ES-I3 (cell line): ENCODE measurements around the gene TEX14.
A peak's percentile ranks its signal among the peaks of the same experiment; 100 is the strongest.

ENCODE experiments used
- H3K36me3 ChIP-seq: 2 replicates; pipeline ENCODE4 v1.6.1; 2013; ENCODE audit warnings: mild to moderate bottlenecking, low read length, control low read depth, moderate library complexity; ENCODE audit not compliant: insufficient read depth
- H3K4me1 ChIP-seq: 2 replicates; pipeline ENCODE4 v1.6.1; 2013; ENCODE audit warnings: mild to moderate bottlenecking, control low read depth, low read length; ENCODE audit not compliant: insufficient read depth
- H3K9ac ChIP-seq: 2 replicates; pipeline ENCODE4 v1.6.1; 2013; ENCODE audit warnings: low read depth, mild to moderate bottlenecking, low read length, moderate library complexity
- H3K9me3 ChIP-seq: 2 replicates; pipeline ENCODE4 v1.6.1; 2013; ENCODE audit warnings: mild to moderate bottlenecking, low read length, moderate library complexity; ENCODE audit not compliant: control insufficient read depth, insufficient read depth

TEX14 gene

DNA sequence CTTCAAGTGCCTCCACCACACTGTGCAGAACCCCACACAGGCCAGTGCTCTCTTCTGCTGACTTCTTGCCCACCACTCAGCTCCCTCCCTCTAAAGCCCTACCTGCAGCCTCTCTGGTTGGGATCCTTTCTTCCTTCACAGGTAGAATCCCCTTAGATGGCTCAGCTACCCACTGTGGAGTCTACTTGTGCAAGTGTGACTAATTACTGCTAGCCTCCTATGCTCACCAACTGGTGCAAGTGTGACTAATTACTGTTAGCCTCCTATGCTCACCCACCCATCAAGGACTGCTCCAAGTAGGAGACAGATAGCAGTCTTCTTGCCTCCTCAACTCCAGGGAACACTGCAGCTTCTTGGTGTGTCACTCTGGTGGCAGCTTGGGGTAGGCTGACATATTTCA, 43.6 kb downstream of the TEX14 start:
- H3K4me1 ChIP-seq: peaks cover 2% of the 10 kb centered on the region; the same call in 1 of the 2 replicates
- H3K9me3 ChIP-seq: no peaks in the 10 kb centered on the region
- H3K36me3 ChIP-seq: no peaks in the 10 kb centered on the region
- no peak overlapping the region for H3K9ac ChIP-seq

DNA sequence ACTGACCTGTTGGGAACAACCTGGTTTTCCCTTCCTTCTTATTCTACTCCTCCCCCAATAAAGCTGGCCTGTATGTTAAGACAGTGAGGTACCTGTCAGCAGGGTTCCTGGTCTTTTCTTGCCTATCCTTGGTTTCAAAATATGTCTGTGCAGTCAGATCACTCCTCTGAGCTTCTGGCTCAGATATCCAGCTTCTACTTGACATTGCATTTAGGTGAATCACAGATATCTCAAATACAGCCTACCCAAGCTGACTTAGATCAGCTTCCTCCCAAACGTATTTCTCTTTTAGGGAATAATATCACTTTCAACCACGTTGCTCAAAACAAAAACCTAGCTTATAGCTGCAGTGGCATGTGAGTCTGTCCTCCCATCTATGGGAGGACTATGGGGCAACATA, 48.7 kb downstream of the TEX14 start:
- Histone ChIP-seq H3K9ac (no peak overlapping the region), H3K4me1 (peaks cover 11% of the 10 kb centered on the region; the same call in 1 of the 2 replicates), H3K9me3 (no peaks in the 10 kb centered on the region), H3K36me3 (no peaks in the 10 kb centered on the region)

DNA sequence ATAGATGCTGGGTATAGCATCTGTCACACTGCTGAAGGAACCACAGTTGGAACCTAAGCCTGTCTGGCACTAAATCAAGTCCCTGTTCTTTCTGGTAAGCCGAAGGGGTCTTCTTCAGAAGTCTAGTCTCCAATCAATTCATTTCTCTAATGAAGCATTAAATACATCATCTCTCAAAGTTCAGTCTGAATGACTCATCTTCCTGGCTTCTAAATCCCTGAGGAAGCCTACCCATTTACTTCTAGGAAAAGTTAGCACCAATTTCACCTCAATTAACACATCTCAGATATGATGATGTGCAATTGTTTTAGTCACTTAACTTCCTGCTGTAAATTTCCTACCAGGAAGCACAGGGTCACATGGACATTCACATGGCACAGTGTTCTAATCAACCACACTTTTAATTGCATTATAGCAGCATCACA, 49.9 kb downstream of the TEX14 start:
- no peaks in the 10 kb centered on the region for H3K9me3 ChIP-seq
- no peaks in the 10 kb centered on the region for H3K36me3 ChIP-seq
- H3K9ac ChIP-seq: no peak overlapping the region
- peaks cover 15% of the 10 kb centered on the region; the same call in 1 of the 2 replicates for H3K4me1 ChIP-seq

DNA sequence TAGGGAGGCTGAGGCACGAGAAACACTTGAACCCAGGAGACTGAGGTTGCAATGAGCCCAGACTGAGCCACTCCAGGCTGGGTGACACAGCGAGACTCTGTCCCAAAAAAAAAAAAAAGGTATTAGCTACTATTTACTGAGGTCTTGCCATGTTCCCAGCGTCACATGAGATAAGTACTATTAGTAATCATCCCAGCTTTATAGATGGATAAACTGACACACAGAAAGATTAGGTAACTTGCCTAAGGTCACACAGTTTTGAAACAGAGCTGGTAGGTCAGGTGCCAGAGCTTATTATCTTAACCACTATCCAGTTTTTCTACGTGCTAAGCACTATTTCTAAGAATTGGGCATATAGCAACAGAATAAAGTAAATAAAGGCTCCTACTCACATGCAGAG, 51.6 kb downstream of the TEX14 start:
- no peaks in the 10 kb centered on the region for H3K36me3 ChIP-seq
- no peak overlapping the region for H3K9ac ChIP-seq
- H3K4me1 ChIP-seq: peaks cover 15% of the 10 kb centered on the region; the same call in 1 of the 2 replicates
- H3K9me3 ChIP-seq: no peaks in the 10 kb centered on the region

DNA sequence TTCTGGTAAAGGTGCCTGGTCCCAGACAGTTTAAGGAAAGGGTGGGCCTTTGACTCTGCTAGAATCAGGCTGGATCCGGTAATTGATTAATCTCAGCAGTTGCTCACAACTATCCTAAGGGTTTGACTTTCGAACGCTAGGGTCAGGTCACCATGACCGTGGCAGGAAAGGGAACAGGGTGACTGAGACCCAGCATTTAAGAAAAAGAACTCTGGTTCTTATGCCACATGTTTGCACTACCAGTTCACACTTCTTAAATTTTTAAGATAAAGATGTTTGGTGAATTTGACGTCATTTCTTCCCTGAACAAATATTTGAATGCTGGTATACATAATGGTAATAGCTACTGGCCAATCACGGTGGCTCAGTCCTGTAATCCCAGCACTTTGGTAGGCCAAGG, 52.2 kb downstream of the TEX14 start:
- Histone ChIP-seq H3K9ac (no peak overlapping the region), H3K9me3 (no peaks in the 10 kb centered on the region), H3K36me3 (no peaks in the 10 kb centered on the region), H3K4me1 (peaks cover 15% of the 10 kb centered on the region; the same call in 1 of the 2 replicates)

DNA sequence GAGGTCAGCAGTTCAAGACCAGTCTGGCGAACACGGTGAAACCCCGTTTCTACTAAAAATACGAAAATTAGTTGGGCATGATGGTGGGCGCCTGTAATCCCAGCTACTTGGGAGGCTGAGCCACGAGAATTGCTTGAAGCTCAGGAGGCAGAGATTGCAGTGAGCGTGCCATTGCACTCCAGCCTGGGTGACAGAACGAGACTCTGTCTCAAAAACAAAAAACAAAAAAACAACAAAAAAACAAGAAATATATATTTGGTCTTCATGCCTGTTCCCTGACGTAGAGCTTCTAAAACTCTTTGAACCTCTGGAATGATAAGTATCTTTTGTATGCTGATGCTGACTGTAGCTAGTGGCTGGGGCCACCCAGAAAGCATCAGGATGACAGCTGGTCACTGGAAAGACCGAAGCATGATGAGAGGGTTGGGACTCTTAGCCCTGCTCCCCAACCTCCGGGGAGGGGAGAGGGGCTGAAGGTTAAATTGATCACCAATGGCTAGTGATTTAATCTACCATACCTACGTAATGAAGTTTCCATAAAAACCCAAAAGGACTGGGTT, 54.8 kb downstream of the TEX14 start:
- H3K9me3 ChIP-seq: no peaks in the 10 kb centered on the region
- no peaks in the 10 kb centered on the region for H3K36me3 ChIP-seq
- peaks cover 8% of the 10 kb centered on the region; the same call in 1 of the 2 replicates for H3K4me1 ChIP-seq
- H3K9ac ChIP-seq: no peak overlapping the region

DNA sequence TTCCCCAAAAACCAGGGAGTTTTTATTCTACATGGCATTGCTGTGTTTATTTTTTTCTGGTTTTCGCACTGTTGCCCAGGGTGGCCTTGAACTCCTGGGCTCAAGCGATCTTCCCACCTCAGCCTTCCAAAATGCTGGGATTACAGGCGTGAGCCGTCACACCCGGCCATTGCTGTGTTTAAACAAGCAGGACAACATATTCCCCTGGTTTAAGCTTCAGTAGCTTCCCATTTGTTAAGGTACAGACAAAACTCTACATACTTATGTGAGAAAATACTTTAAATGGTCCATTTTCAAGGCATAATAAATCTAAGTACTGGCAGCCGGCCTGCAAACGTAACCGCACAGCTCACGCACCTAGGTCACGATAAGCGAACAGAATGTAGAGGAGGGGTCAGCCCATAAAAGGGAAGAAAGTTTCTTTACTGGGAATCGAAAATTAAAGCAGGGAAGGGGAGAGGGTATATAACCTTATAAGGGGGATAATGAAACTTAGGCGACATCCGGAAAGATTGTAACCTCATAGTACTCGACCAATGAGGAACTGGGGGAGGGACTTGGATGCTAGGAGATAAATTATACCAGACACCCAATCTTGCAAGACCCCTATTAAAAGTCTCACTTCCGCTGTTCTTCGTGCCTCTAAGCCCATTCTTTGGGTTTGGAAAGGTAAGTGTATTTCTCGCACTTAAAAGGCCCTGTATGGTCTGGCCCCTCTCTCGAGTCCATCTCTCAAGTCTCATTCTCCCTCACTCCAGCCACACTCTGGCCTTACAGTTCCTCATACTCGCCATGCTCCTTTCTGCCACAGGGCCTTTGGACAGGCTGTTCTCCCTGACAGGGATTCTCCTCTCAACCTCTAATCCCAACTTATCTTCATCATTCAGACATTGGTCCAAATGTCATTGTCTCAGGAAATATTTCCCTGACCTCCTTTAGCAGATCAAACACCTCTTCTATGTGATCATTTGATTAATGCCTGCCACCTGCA, 59.2 kb downstream of the TEX14 start:
- H3K9ac ChIP-seq: peak overlapping the region; percentile 66
- H3K9me3 ChIP-seq: no peaks in the 10 kb centered on the region
- H3K36me3 ChIP-seq: no peaks in the 10 kb centered on the region
- 0 out of 2 replicates have a peak, but pooled peaks cover 4% of the 10 kb centered on the region for H3K4me1 ChIP-seq

DNA sequence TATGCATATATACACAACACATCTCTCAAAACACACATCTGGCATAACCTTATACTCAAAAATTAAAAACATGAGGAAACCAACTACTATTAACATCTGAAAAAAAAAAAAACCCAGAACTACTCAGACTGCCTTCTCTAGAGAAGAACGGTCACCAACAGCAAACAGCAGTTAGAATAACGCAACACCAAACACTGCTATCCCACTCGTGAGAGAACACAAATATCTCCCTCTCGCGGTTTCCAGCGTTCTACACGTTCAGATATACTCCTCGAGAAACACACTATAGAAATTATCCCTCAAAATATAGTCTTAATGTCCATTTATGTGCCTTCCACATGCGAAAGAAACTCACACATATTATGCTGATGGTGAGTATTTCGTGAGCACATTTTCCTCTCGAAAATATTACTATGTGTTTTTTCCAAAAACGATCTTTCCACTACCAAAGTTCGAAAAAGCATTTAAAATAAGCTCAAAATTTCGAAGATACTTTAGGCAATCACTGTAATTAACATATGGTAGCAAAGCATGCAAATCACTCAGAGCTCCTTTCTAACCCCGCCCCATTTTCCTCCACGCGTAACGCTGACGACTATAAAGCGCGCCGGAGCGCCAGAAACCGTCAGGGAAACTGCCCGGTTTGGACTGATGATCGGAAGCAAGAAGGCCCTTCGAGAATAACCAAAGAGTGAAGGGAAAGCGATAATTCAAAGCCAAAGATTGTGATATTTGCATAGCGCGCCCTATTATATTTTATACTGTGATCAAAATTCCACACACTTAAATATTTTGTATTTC, 60.1 kb downstream of the TEX14 start:
- H3K4me1 ChIP-seq: no peaks in the 10 kb centered on the region
- H3K9me3 ChIP-seq: no peaks in the 10 kb centered on the region
- no peaks in the 10 kb centered on the region for H3K36me3 ChIP-seq
- peak overlapping the region; percentile 66 for H3K9ac ChIP-seq

DNA sequence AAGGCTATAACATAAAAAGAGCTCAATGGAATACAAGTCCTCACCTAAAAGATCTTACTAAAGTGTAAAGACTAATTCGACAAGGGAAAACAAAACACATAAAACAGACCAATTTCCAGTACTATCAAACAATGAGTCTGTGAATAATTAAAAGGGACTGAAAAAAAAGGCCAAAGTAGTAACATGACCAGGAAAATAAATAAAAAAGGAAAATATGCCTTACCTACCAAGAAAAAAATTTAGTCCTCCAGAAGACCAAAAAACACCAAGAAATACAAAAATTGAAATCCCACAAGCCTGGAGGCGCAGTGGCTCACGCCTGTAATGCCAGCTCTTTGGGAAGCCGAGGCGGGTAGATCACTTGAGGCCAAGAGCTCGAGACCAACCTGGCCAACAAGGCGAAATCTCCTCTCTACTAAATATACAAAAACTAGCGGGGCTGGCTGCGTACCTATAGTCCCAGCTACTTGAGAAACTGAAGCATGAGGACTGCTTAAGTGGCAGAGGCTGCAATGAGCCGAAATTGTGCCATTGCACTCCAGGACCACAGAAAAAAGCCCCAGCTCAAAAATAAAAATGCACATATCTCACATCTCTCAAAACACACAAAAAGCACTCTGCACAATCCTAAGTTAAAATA, 60.8 kb downstream of the TEX14 start:
- H3K9ac ChIP-seq: no peak overlapping the region

DNA sequence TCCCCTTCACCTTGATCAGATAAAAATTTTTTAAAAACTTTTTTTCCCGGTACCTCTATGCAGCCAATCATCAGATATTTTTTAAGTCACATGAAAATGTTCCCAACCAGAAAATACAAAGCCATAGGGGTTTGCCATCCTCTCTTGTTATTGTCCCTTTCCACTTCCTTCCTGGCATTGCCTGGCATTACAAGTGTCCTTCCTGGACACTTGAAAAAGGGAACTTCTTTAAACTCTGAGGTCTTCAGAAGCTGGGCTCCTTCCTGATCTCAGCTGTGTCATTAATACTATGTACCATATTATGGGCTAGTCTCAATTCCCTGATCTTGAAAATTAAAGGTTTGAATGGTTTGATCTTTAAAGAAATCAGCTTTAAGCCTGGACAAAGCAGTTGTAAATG, 64.9 kb downstream of the TEX14 start:
- Histone ChIP-seq H3K9ac (no peak overlapping the region), H3K36me3 (no peaks in the 10 kb centered on the region), H3K9me3 (no peaks in the 10 kb centered on the region), H3K4me1 (no peaks in the 10 kb centered on the region)

More for the DNA sequence above, 60.8 kb downstream of the TEX14 start:
- Histone ChIP-seq H3K9me3 (no peaks in the 10 kb centered on the region), H3K4me1 (no peaks in the 10 kb centered on the region), H3K36me3 (no peaks in the 10 kb centered on the region)

DNA sequence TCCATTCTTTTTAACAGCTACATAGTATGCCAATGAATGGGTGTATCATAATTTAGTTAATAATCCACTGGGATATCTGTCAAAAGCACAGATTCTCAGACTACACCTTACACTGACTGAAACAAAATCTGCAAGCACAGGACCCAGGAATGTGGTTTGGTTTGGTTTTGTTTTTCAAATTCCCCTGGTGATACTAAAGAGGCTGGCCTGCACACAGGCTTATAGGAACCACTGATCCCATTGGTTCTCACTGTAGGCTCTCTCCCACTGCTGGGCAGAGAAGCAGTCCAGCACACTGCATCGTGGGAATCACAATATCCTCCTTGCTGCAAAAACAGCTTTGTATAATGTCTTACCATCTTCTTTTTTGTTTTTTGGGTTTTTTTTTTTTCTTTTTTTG, 67.1 kb downstream of the TEX14 start:
- no peaks in the 10 kb centered on the region for H3K4me1 ChIP-seq
- no peak overlapping the region for H3K9ac ChIP-seq
- no peaks in the 10 kb centered on the region for H3K9me3 ChIP-seq
- H3K36me3 ChIP-seq: no peaks in the 10 kb centered on the region

DNA sequence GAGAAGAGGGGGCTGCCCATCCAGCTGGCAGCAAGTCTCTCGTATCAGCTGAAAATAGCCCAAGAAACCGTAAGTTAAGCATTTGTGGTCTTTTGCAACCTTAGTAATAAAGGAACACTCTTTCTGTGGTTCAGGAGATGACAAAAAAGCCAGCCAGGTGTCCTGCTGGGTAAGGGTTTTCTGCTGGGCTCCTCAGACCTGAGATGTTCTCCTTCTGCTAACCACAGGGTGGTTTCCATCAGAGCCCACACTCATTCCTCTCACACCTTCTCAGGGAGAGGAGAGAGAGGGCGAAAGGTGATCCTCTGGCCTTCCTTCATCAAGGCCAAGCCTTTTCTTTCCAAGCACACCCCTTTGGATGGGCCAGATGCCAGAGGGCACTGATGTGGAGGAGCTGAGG, 70.7 kb downstream of the TEX14 start:
- Histone ChIP-seq H3K9me3 (no peaks in the 10 kb centered on the region), H3K9ac (no peak overlapping the region), H3K4me1 (no peaks in the 10 kb centered on the region), H3K36me3 (no peaks in the 10 kb centered on the region)

DNA sequence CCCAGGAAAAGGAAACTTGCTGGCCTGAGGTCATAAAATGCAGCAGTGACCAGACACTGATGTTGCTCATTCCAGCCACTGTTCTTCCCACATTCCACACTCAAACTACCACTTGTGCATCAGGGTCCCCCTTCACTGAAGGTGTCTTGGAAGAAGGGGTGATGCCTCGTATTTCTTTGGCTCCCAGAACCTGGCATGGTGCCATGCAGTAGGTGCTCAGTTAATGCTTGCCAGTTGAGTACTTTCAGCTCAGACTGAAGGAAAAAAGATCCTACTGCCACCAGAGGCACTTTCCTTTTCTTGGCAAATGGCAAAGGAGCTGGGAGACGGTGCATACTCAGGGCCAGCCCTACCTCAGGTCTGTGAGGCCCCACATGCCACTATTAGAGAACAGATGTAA, 73.5 kb downstream of the TEX14 start:
- Histone ChIP-seq H3K9me3 (no peaks in the 10 kb centered on the region), H3K9ac (no peak overlapping the region), H3K4me1 (peaks cover 5% of the 10 kb centered on the region; the same call in 1 of the 2 replicates), H3K36me3 (no peaks in the 10 kb centered on the region)

DNA sequence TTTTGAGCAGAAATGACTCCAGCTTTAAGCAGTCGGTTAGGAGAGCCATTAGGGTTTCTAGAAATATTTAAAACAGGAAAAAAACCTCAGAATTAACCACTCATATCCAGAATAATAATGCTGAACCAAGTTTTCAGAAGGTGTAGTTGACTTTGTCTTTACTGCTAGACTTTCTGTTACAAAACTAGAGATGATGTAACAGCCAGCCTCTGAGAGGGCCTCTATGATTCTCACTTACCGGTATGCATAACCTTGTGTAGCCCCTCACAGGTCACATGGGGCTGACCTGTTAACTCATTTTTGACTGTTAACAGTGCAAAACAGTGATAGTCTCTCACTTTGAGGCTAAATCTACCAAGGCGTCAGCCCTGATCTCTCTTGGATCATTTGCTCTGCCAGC, 74.3 kb downstream of the TEX14 start:
- Histone ChIP-seq H3K36me3 (no peaks in the 10 kb centered on the region), H3K4me1 (peaks cover 5% of the 10 kb centered on the region; the same call in 1 of the 2 replicates), H3K9me3 (no peaks in the 10 kb centered on the region), H3K9ac (no peak overlapping the region)
